GM19035 (cell line): ENCODE measurements around the gene LAD1.

Source experiments
- ATAC-seq: cut with Tn5 transposase; IDR thresholded peaks from one replicate; pipeline ENCODE4 v1.9.1; 2021; ENCODE audit not compliant: unreplicated experiment

The LAD1 gene

GRCh38 chr1:201393076-201393475 lies 6.0 kb downstream of the LAD1 start:
- no peak for ATAC-seq

GRCh38 chr1:201391651-201392511 lies 7.2 kb downstream of the LAD1 start:
- ATAC-seq: no peak

DNA sequence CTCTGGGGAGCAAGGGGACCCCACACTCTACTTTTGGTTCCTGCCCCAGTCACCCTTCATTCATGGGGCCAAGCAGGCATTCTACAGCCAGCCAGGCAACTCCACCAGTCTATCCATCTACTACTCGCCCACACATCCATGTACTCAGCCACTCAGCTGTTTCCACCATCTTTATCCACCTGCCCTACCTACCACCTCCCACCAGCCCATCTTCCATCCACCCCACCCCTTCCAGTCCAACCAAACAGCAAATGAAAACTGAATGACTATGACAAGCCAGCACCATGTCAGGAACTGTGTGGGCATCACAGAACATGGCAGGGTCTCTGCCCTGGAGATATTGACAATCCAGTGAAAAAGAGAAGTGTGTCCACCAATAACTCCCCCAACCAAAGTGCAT lies 7.9 kb downstream of the LAD1 start:
- no peak for ATAC-seq

DNA sequence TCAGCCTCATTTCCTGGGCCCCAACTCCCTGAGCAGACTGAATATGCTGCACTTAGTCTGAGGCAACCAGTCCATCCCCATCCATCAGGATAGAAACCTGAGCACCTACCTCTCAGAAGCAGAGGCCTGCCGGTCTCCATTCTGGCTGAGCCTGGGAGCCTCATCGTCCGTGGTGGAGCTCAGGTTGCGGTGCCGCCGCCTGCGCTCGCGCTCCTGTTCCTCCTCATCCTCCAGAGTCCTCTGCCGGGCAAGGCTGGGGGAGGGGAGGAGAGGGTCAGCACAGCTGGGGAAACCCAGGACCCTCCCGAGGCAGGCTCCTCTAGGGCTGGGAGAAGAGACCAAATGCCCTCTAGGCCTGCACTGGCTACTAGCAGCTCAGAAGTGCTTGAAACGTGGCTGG lies 10.1 kb downstream of the LAD1 start:
- no peak for ATAC-seq

GRCh38 chr1:201386208-201386607 lies 12.9 kb downstream of the LAD1 start:
- no peak for ATAC-seq

DNA sequence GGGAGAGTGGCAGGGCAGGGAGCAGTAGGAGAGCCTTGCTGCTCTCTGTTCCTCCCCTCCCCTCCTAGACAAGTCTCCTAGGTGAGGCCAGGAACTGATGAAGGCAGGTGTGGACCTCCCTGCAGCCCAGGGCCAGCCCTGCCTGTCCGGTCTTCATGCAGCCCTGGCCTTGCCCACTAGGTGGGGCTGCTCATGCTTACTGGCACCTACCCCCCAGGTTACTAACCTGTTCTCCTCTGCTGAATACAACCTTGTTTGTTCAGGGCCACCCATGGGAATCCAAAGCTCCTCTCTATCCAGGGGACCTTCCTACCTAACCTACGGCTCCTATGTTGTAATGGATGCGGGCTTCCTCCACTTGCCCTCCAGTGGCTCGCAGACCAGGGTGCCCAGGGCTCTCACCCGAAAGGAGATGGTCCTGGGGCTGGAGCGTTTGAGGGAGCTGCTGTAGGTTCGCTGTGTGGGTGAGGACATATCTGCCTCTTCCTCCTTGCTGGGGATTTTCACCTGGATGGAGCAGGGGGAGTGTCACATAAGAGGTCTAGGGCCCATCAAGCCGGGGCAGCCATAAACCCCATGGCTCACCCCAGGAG lies 13.7 kb downstream of the LAD1 start:
- ATAC-seq: no peak

GRCh38 chr1:201384406-201384782 lies 14.7 kb downstream of the LAD1 start:
- no peak for ATAC-seq

DNA sequence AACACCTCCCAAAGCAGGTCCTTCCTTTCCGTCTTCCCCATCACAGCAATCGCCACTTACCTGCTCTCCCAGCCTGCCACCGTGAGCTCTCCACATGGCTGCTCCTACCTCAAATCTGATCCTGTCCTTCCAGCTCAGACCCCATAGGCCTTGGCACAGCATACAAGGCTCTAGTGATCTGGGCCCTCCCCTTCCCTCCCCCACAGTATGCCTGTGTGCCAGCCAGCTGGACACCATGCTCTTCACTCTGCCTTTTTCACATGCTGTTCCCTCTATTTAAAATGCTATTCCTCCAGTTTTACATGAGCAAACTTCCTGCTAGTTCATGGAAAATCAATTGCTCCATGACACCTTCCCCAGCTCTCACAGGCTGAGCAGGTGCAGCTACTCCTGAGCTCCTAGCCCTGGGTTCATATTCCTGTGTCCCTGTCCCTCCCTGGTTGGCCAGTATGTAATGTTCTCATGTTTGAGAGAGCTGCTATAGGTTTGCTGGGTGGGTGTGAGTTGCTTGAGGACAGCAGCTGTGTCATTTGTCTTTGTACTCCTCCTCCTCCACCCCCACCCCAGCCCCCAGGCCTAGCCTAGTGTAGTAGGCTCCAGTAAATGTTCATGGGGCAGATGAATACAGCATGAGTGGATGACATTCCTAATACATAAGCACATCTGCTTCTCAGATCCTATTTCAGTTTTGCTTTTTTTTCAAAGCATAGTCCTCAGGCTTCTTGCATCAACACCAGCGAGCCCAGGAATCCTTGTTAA lies 15.3 kb downstream of the LAD1 start:
- no peak for ATAC-seq

DNA sequence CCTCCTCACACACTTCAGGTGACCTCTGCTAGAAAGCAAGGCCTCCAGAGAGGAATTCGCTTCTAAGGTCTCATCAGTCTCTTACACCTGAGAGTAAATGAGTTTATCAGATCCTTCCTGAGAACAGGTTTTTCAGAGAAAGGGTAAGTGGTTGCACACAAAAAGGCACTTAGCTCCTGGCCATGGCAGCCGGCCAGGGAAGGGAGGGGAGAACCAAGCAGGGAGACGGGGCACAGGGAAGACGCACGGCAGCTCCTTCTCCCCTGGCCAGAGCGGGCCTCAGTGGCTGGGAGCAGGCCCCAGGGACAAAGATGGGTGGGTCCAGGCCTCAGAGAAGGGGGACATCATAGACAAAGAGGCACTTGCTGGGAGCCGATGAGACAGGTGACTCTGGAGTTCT lies 18.0 kb downstream of the LAD1 start:
- no peak for ATAC-seq

DNA sequence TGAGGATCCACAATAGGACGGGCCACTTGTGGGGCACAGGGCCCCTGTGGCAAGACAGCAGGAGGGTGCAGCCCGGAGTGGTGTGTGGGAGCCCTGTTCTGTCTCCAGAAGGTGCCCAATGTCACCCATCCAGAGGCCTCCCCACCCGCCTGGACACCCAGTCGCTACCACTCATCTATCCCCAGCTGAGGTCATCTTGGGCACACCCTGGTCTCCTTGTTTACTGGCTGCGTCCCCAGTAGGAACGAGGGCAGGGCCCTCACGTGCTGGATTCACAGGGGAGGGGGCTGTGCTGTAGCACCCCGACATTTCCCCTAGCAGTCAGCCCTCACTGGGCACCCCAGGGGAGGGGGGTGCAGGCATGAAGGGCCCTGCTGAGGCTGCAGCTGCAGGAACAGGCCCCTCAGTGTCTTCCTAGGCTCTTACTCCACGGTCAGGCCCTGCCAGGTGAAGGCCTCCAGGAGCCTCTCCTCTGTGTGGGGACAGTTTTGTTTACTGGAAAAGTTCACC lies 19.3 kb downstream of the LAD1 start:
- no peak for ATAC-seq

- ATAC-seq: no peak
Observed at GRCh38 chr1:201378804-201379203, 20.3 kb downstream of the LAD1 start.

DNA sequence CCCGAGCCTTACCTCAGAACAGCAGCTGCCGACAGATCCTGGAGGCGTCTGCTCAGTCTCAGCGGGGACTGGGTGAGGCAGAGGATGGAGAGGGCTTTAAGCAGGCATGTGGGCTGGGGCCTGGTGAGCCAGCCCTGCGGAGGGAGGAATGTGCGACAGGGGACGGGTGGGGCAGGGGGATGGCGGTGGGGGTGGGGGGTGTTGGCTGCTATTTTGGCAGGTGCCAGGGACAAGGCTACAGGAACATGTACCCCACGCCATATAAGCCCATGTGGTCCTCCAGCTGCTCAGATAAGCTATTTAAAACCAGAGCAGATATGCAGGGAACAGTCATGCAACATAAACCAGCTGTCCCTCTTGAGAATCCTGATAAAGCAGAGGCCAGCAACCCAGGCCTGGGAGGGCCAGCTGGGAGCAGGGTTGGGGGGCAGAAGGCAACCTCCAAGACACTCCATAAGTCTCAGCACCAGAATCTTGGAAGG lies 21.5 kb downstream of the LAD1 start, which contains the start of gene TNNT2:
Gene TNNT2, minus strand, starts transcription at position 70 of the 482 bp plus-strand sequence. CDS start 4,426 bp downstream, outside the sequence.
- no peak for ATAC-seq

DNA sequence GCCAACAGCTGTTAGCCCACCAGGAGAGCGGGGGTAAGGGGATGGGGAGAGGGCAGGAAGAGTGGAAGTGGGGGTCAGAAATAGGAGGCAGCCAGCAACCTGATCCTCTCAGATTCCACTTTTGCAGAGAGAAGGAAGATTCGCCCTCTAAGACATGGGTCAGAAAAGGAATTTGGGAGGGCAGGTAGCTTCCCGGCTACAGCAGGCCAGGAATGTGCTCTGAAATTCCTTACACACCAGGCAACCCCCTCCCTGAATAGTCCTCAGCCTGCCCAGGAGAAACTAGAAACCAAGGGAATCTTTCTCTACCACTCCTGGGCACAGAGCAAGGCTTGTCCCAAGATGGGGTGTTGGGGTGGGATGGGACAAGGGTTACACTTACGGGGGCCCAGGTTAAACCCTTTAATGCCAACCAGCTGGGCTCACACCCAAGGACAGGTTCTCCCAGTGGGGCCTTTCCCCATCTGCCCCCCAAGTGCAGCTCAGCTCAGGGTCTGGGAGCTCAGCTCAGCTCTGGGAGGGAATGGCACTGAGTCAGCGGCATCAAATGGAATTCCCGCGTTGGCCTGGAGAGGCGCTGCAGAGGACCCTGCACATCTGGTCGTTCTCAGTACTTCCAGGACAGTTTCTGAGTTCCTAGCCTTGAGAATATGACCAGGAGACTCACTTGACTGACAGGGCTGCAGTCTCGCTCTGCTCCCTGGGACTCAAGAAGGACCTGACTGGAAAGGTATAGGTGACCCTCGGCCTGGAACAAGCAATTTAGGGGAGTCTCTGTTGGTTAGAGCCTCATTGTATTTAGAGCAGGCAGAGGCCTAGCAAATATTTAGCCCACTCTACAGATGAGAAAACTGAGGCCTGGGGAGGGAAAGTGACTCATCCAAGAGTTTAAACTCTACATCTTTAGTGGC lies 22.4 kb downstream of the LAD1 start:
- ATAC-seq: no peak

- ATAC-seq: no peak
Observed at GRCh38 chr1:201376107-201376463, 23.0 kb downstream of the LAD1 start.

GRCh38 chr1:201375169-201375568 lies 24.0 kb downstream of the LAD1 start:
- ATAC-seq: no peak

DNA sequence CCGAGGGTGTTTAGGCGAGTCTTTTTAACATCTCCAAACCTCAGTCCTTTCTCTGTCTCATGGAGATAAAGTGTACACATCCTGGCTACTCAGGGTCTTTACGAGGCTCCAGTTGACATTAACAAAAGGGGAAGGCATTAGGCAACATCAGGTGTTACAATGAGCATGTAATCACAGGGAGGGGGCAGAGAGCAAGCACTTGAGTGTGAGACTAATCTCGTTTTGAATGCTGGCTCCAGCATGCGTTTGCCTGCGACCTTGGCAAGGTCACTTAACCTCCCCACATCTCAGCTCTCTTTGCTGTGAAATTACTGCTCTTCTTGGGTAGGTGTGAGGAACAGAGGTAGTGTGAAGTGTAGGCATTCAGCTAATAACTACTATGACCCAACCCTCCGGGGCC lies 24.8 kb downstream of the LAD1 start:
- ATAC-seq: no peak

GRCh38 chr1:201371792-201372191 lies 27.3 kb downstream of the LAD1 start:
- ATAC-seq: no peak

DNA sequence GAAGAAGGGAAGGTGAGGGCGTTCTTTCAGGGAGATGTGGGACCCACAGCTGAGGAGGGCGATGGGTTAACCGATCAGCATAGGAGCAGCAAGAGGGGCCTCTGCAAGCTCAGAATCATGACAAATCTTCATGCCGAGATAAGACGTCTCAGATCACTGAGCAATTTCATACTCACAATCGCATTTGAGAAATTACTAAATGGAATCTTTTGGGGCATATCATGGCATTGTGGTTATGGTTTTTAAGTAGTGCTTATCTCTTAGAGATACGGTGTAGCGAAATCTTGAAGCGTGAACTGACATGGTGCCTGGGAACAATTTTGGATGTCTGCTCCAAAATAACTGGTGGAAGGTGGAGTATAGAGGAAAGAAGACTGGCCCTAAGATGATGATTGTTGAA lies 27.8 kb downstream of the LAD1 start:
- no peak for ATAC-seq

- no peak for ATAC-seq
Observed at GRCh38 chr1:201370500-201370899, 28.6 kb downstream of the LAD1 start.

- no peak for ATAC-seq
Observed at GRCh38 chr1:201369209-201369608, 29.9 kb downstream of the LAD1 start.

DNA sequence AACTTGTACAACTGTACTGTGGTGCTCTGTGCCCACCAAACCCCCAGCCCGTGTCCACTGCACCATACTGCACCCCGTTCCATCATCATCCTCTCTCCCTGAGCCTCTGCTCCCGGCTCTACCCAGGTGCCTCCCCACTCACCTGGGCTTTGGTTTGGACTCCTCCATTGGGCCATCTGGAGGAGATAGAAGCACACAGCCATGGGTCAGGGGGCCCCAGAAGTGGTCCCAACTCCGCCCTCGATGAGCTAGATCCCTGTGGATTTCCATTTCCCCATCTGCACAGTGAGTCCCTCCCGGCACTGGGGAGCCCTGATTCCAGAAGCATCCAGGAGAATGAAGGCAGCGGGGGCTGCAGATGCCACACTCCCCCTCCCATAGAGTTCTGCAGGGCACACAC lies 32.4 kb downstream of the LAD1 start:
- ATAC-seq: no peak
